ENCODE data around the gene TBL2. TPM values are rescaled to one million over a fixed set of nuclear protein-coding genes. Genes with fewer than 3 reads are reported as not detected.

The TBL2 gene
- total and polyA plus RNA-seq, 10 donors, result 8.1 to 31.2 (median 24.9) TPM

DNA sequence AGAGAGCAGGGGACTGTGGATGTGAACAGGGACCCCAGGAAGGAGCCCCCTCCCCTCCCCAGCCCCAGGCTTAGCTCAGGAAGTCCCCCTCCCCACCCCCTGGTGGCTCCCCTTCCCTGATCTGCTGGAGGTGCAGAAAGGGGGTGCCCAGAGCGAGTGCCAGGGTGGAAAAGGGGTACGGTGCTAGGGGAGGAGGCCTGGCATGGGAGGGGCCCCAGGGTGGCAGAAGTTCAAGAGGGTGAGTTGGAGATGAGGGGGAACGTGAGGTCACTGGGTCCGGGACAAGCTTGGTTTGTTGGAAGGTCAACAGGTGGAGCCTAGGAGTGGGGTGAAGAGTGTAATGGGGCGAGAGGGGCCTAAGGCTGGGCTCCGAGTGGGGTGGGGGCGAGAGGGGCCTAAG lies 21.5 kb upstream of the TBL2 start:
- Histone ChIP-seq H3K9me3 (no peaks in the 10 kb centered on the region), H3K27ac (no peak overlapping the region), H3K27me3 (replicated peaks in 1 of 7) (peaks cover 0 to 72% (median 7%) of the 10 kb centered on the region in 7 donors), H3K36me3 (no peaks in the 10 kb centered on the region), H3K4me3 (no peak overlapping the region), H3K4me1 (no peaks in the 10 kb centered on the region)
- TF ChIP-seq POLR2AphosphoS5 (IDR thresholded peaks at IDR 0.05) (no peak), POLR2A (IDR thresholded peaks at IDR 0.05) (no peak)
- TF ChIP-seq, protein P1, sequence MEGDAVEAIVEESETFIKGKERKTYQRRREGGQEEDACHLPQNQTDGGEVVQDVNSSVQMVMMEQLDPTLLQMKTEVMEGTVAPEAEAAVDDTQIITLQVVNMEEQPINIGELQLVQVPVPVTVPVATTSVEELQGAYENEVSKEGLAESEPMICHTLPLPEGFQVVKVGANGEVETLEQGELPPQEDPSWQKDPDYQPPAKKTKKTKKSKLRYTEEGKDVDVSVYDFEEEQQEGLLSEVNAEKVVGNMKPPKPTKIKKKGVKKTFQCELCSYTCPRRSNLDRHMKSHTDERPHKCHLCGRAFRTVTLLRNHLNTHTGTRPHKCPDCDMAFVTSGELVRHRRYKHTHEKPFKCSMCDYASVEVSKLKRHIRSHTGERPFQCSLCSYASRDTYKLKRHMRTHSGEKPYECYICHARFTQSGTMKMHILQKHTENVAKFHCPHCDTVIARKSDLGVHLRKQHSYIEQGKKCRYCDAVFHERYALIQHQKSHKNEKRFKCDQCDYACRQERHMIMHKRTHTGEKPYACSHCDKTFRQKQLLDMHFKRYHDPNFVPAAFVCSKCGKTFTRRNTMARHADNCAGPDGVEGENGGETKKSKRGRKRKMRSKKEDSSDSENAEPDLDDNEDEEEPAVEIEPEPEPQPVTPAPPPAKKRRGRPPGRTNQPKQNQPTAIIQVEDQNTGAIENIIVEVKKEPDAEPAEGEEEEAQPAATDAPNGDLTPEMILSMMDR (IDR thresholded peaks at IDR 0.05 in 8 of 11, conservative IDR thresholded peaks at IDR 0.05 in 3 of 11), result no peak
- WGBS, 5 donors, result 55 to 66% (median 62%) methylated on average over 6 to 7 of the region's 7 CpGs
- intact Hi-C loops (cut with DNase I; ENCODE audit: low total_unique reads), result loop anchor here (10.0 kb wide), 1 partner anchor 255 kb away; no protein-coding TSS in a partner anchor
- DNase-seq, result no peak

DNA sequence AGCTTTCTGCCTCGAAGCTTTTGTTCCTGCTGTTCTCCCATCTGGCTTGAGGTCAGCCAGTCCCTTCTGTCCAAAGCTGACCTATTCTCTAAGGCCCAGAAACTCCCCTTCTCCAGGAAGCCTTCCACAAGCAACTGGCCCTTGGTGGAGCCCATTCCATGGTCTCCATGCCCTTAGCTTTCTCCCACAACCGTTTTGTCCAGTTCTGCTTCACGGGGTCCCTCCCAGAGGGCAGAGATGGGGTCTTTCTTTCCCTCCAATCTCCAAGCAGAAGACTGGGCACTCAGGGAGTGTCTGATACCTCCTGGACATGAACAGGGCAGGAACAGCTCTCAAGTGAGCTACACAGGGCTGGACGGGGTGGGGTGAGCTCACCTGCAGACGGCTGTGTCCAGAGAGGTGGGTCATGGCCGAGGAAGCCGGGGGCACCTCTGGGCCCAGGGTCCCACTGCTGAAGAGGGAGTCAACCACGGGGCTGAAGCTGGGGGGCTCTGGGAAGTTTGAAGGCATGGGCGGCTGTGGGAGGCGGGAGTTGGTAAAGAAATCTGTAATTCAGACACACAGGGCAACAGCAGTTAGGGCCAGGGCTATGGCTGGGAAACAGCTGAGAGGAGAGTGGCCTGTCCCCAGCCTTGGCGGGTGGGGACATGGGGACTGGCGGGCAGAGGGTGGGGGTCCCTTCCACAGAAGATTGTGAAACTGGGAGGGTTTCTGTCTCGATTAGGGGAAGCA lies 20.9 kb upstream of the TBL2 start:
- intact Hi-C loops (cut with DNase I; ENCODE audit: low total_unique reads), result no loop called here
- 63 to 78% (median 71%) methylated on average over 13 of the region's 13 CpGs for WGBS, 5 donors

DNA sequence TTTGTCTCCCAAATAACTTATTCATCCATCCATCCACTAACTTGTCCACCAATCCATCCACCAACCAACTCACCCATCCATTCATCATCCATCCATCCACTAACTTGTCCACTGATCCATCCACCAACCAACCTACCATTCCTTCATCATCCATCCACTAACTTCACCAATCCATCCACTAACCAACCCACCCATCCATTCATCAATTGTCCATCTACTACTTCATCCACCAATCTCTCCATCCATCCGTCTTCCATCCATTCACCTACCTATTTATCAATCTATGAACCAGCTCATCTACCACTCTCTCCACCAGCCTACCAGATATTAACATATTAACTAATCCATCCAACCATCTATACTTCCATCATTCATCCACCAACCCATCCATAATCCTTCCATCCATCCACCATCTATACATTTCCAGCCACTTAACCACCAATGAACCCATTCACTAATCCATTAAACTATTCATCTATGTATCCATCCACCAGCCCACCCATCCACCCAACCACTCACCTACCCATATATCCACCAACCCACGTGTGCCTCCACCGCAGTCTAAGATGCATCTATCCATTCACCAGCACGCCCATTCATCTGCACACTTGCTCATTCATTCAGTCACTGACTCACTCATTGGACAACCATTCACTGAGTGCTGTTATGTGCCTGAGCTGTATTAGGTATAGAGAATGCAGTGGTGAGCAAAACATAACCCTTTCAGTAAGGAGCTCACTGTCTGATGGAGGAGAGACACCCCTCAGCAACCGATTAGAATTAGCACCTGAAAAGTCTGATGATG lies 19.8 kb upstream of the TBL2 start:
- no peaks in the 10 kb centered on the region for H3K9me3 ChIP-seq
- peaks cover 0 to 64% (median 3%) of the 10 kb centered on the region in 7 donors for H3K27me3 ChIP-seq (replicated peaks in 1 of 7)
- H3K4me3 ChIP-seq, result no peak overlapping the region
- no peaks in the 10 kb centered on the region for H3K36me3 ChIP-seq
- no peaks in the 10 kb centered on the region for H3K4me1 ChIP-seq
- intact Hi-C loops (cut with DNase I; ENCODE audit: low total_unique reads), result no loop called here
- no peak for TF ChIP-seq POLR2AphosphoS5 (IDR thresholded peaks at IDR 0.05)
- H3K27ac ChIP-seq, result no peak overlapping the region
- 82 to 88% (median 85%) methylated on average over 5 of the region's 5 CpGs for WGBS, 5 donors
- DNase-seq, result no peak

More for the DNA sequence above, 20.9 kb upstream of the TBL2 start:
- H3K9me3 ChIP-seq, result no peaks in the 10 kb centered on the region
- no peak for DNase-seq
- peaks cover 0 to 73% (median 7%) of the 10 kb centered on the region in 7 donors for H3K27me3 ChIP-seq (replicated peaks in 1 of 7)
- no peak overlapping the region for H3K4me3 ChIP-seq
- TF ChIP-seq POLR2A (IDR thresholded peaks at IDR 0.05) (no peak), POLR2AphosphoS5 (IDR thresholded peaks at IDR 0.05) (no peak)
- TF ChIP-seq, protein P1 (IDR thresholded peaks at IDR 0.05 in 8 of 11, conservative IDR thresholded peaks at IDR 0.05 in 3 of 11), result no peak
- no peaks in the 10 kb centered on the region for H3K36me3 ChIP-seq
- no peaks in the 10 kb centered on the region for H3K4me1 ChIP-seq
- no peak overlapping the region for H3K27ac ChIP-seq

DNA sequence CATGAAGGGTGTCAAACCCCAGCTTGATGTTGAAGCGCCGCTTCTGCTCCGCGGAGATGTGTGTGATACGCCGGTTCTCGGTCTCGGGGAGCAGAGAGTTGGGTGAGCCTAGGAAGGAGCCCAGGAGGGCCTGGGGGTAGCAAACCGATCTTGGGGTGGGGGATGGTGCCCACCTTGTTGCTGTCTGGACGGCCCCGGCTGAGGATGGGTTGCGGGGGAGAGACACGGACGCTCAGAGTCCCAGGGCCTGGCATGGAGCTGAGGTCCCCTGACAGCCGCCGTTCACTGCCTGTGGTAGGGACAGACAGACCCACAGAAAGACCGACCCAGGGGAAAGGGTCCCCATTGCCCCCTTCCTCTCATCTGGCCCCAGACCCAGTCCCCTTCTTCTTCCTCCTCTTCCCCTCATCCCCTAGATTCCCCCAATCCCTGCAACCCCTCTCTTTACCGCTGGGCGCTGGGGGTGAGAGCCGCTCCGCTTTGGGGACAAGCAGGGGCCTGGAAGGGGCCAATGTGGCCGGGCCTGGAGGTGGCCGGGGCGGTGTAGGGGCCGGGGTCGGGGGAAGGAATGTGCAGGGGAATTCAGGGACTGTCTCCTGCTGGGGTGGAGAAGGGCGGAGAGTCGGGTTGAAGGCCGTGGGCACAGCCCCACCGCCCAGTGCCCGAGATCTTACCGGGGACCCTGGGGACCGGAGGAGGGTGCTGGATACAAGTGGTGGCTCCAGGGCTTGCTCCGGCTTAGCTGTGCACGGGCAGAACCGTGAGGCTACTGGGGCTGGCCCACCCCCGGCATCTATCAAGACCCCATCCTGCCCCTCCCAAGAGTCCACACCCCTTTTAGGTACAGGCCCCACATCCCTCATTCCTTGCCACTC lies 18.0 kb upstream of the TBL2 start:
- no peaks in the 10 kb centered on the region for H3K4me1 ChIP-seq
- H3K36me3 ChIP-seq, result no peaks in the 10 kb centered on the region
- no peak overlapping the region for H3K4me3 ChIP-seq
- H3K27me3 ChIP-seq (replicated peaks in 1 of 7), result peaks cover 0 to 51% (median 0%) of the 10 kb centered on the region in 7 donors
- no peak for DNase-seq
- no peaks in the 10 kb centered on the region for H3K9me3 ChIP-seq
- TF ChIP-seq POLR2AphosphoS5 (IDR thresholded peaks at IDR 0.05), result no peak
- TF ChIP-seq, protein P1 (IDR thresholded peaks at IDR 0.05 in 8 of 11, conservative IDR thresholded peaks at IDR 0.05 in 3 of 11), result no peak
- TF ChIP-seq POLR2A (IDR thresholded peaks at IDR 0.05), result no peak
- intact Hi-C loops (cut with DNase I; ENCODE audit: low total_unique reads), result no loop called here
- WGBS, 5 donors, result 57 to 75% (median 64%) methylated on average over 14 to 37 of the region's 37 CpGs
- H3K27ac ChIP-seq, result no peak overlapping the region

All from spleen (tissue), 11 donors.